Smooth muscle cell of bladder (primary cell): ENCODE data around the gene ZNF101. TPM values are rescaled to one million over a fixed set of nuclear protein-coding genes. Genes with fewer than 3 reads are reported as not detected.

Experiments used
- total RNA-seq: library from RNA; depleted of rRNA; stranded (reverse); fragments of >200 nt; gene quantifications from 2 replicates; pipeline ENCODE4 v1.2.3, GENCODE V29; 2014

Gene ZNF101
- 5.0 and 6.0 TPM in 2 replicates for total RNA-seq

DNA sequence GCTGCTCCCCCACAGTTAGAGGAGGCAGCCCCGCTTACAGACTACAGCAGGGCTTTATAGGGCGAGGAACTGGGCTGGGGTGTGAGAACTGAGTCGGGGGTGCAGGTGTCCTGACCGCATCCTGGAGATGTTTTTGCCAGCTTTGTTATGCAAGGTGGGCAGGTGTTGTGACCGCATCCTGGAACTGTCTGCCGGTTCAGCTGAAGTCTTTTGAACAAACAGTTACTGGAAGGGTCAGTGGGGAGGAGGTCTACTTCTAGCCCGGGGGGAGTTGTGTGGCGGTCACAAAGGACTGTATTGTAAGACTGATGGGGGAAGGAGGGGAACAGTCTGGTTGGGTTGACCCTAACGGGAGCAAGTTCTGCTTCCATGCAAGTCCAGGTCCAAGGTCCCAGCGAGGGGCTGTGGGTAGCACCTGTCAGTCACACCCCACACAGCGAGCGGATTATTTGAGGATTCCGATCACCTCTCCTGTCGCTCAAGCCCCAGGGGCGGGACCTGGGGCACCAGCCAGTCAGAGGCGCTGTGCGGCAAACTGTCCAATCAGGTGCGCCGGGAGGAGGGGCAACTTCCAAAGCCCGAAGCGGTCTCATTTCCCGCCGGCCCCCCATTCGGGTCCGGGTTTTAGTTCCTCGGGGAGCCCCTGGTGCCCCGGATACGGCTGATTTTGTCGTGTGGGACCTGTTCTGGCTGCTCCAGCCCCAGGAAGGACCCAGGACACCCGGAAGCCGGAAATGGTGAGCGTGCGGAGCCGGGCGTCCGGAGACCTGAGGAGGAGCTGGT lies at the start of gene ZNF101:
Gene ZNF101 (plus strand): TSS at position 610 of the 783 bp plus-strand sequence. CDS start 125 bp downstream, at position 735.

DNA sequence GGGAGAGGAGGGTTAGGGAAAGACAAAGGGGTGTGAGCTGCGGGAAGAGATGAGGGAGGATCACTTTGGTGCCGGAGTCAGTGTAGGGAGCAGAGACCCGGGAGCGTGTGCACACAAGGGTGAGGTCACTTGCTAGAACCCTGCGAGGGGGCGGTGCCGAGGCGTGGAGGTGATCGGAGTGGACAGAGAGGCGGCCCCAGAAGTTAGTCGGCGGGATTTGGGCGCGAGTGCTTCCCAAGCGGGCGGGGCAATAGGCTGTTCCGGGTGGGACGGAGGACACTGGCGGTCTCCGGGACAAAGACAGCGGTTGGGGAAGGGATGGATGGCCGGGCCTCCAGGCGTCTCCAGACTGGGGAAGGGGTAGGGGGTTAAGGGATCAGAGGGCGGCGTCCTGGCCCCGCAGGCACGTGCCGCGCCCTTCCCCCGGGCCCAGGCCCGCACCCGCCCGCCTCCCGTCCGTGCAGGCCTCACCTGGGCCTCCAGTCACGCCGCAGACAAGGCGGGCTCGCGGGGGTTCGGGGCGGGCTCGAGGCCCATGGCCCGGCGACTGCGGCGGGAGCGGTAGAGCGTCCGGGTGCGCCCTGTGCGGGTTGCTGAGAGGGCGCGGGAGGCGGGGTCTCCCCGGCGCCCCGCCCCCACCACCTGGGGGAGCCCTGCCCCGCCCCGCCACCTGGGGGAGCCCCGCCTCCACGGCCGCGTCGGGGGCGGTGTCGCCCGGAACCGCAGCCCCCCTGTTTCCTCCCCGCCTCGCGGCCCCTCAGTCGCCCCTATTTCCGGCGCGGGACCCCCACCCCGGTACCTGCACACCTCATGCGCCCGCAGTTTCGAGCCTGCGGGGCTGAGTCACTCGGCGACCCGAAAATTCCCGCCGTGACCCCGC lies 40.8 kb upstream of the ZNF101 start, which contains the start of gene LPAR2:
Gene LPAR2 (minus strand): TSS at position 600 of the 880 bp plus-strand sequence. CDS start 945 bp downstream, outside the sequence.

GRCh38 chr19:19643158-19644053 lies 25.2 kb upstream of the ZNF101 start, which contains the start of gene GMIP:
Gene GMIP, minus strand, starts transcription at chr19:19643657. Its CDS starts 128 bp downstream, at chr19:19643529.

GRCh38 chr19:19663256-19664120 lies 5.2 kb upstream of the ZNF101 start, which contains the start of gene ATP13A1:
Gene ATP13A1, minus strand, starts transcription at chr19:19663676. Its CDS starts 10 bp downstream, at chr19:19663666.

DNA sequence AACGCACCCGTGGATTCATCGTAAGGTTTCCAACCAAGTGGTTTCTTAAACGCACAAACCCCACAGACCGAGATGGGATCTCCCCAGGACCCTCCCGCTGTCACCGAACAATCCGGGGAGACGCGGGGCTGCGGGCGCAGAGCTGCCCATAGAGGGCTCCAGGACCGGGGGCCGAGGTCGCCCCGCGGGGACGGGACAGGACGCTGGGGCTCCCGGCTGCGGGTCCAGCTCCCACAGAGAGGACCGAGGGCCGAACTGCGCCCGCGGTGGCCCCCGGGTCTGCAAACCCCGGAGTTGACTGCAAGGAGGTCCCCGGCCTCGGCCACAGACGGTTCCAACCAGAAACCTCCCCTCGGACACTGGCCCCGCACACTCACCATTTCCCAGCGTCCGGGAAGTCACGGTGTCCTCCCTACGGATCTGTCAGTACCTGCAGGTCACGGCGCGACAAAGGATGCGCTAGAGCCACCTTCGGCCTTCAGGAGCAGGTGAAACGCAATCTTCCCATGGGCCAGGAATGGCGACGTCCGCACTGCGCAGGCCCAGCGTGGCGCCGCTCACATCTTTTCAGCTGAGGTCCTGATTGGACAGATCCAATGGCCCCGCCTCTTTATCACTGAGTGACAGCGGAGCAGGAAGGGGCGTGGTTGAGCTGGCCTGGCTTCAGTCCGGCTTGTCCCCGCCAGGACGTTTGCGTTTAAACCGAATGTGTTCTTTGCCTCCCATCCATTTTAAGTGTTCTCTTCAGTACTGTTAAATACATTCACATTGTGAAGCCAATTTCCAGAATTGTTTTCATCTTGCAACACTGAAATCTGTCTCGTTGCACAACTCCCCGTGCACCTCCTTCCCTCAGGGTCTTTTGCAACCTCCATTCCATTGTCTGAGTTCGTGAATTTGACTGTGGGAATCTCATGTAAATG lies 64.2 kb downstream of the ZNF101 start, which contains the start of gene ZNF14:
Gene ZNF14 (minus strand): TSS at position 534 of the 923 bp plus-strand sequence. CDS start 154 bp downstream, at position 380.

Other genes starting within 250 kb of the ZNF101 start
- gene TSSK6, start 153.3 kb upstream of the ZNF101 start, total RNA-seq, result 1.4 and 1.8 TPM in 2 replicates
- gene NDUFA13, start 152.6 kb upstream of the ZNF101 start, total RNA-seq, result 405 and 429 TPM in 2 replicates
- 0.57 and 0.92 TPM in 2 replicates for gene YJEFN3, start 139.9 kb upstream of the ZNF101 start, total RNA-seq
- gene CILP2, start 130.6 kb upstream of the ZNF101 start, total RNA-seq, result 0.14 and 0.37 TPM in 2 replicates
- gene PBX4, start 50.2 kb upstream of the ZNF101 start, total RNA-seq, result 0.43 and 0.55 TPM in 2 replicates
- 0.71 and 1.3 TPM in 2 replicates for gene LPAR2, start 40.6 kb upstream of the ZNF101 start, total RNA-seq
- 3.3 and 4.1 TPM in 2 replicates for gene GMIP, start 25.2 kb upstream of the ZNF101 start, total RNA-seq
- gene ATP13A1, start 5.2 kb upstream of the ZNF101 start, total RNA-seq, result 21.8 and 28.8 TPM in 2 replicates
- 5.5 and 6.0 TPM in 2 replicates for gene ZNF14, start 64.3 kb downstream of the ZNF101 start, total RNA-seq
- 9.5 and 9.7 TPM in 2 replicates for gene ZNF506, start 152.9 kb downstream of the ZNF101 start, total RNA-seq
- 2.3 and 3.7 TPM in 2 replicates for gene ZNF253, start 197.0 kb downstream of the ZNF101 start, total RNA-seq
- gene ZNF93, start 232.1 kb downstream of the ZNF101 start, total RNA-seq, result 1.7 and 1.9 TPM in 2 replicates